SK-N-SH (cell line): ENCODE results near the gene PKNOX2. TPM values are rescaled to one million over a fixed set of nuclear protein-coding genes. Genes with fewer than 3 reads are reported as not detected.

Experiments
- CTCF ChIA-PET: fragments of 300-600, 350-600 bp; formaldehyde crosslinking; extraction: SDS; loops from one replicate; lab custom pipeline; 2021; lab: Yijun Ruan, JAX
- POLR2A ChIA-PET: fragments of 350-600 bp; sonication (Branson Sonifier 250); formaldehyde crosslinking; extraction: SDS; loops from one replicate; lab custom pipeline; 2020; ENCODE audit warnings: antibody characterized with exemption, inconsistent platforms; lab: Yijun Ruan, JAX
- DNase-seq: peaks from one replicate; pipeline ENCODE4 v3.0.0; 2012
- H2AFZ ChIP-seq: fragments of 200-600 bp; sonication (generic); 2 replicates; pipeline ENCODE4 v1.8.1; 2016; ENCODE audit warnings: antibody characterized with exemption, mild to moderate bottlenecking, low read depth
- H3F3A ChIP-seq: fragments of 200-600 bp; sonication (generic); replicated peaks from 2 replicates; pipeline ENCODE3; 2016; ENCODE audit warnings: antibody characterized with exemption, mild to moderate bottlenecking; ENCODE audit not compliant: insufficient read depth
- H3K27ac ChIP-seq, 2 experiments: fragments of 200-500 bp in 1 of 2; fragments of 200-600 bp in 1 of 2; sonication (Bioruptor generic) in 1 of 2; sonication (generic), shearing (Covaris generic) in 1 of 2; 2 replicates each; pipeline versions ENCODE4 v1.5.1 to v1.6.1; 2014 to 2016; ENCODE audit warnings: low read depth in 2 of 2, inconsistent platforms in 1 of 2, low read length in 1 of 2, mild to moderate bottlenecking in 1 of 2, mixed read lengths in 1 of 2
- H3K27me3 ChIP-seq: fragments of 200-600 bp; sonication (generic), shearing (Covaris generic); 2 replicates; pipeline ENCODE4 v1.6.1; 2016; ENCODE audit warnings: mixed run types; ENCODE audit not compliant: insufficient read depth
- H3K36me3 ChIP-seq, 2 experiments: fragments of 200-500 bp in 1 of 2; fragments of 200-600 bp in 1 of 2; sonication (Bioruptor generic) in 1 of 2; sonication (generic) in 1 of 2; replicated peaks in 1 of 2; 2 replicates each; pipeline versions ENCODE3 to v1.5.1; 2014 to 2016; ENCODE audit warnings: low read length in 1 of 2, mild to moderate bottlenecking in 1 of 2; ENCODE audit not compliant: insufficient read depth in 2 of 2, control insufficient read depth in 1 of 2
- H3K4me1 ChIP-seq, 2 experiments: fragments of 200-500 bp in 1 of 2; fragments of 200-600 bp in 1 of 2; sonication (Bioruptor generic) in 1 of 2; sonication (generic), shearing (Covaris generic) in 1 of 2; 2 replicates each; pipeline versions ENCODE4 v1.5.1 to v1.6.1; 2014 to 2016; ENCODE audit warnings: low read depth in 1 of 2, low read length in 1 of 2, mixed run types in 1 of 2; ENCODE audit not compliant: insufficient read depth in 2 of 2, control insufficient read depth in 1 of 2
- H3K4me2 ChIP-seq: fragments of 200-600 bp; sonication (generic), shearing (Covaris generic); 2 replicates; pipeline ENCODE4 v1.6.1; 2017; ENCODE audit warnings: mixed run types
- H3K4me3 ChIP-seq, 2 experiments: fragments of 200-500 bp in 1 of 2; fragments of 200-600 bp in 1 of 2; sonication (Bioruptor generic) in 1 of 2; sonication (generic), shearing (Covaris generic) in 1 of 2; 2 replicates each; pipeline versions ENCODE4 v1.5.1 to v1.8.1; 2014 to 2016; ENCODE audit warnings: low read depth in 2 of 2, inconsistent platforms in 1 of 2, low read length in 1 of 2, mild to moderate bottlenecking in 1 of 2, mixed read lengths in 1 of 2, moderate library complexity in 1 of 2
- H3K79me2 ChIP-seq: fragments of 200-600 bp; sonication (generic); 2 replicates; pipeline ENCODE4 v1.8.1; 2017; ENCODE audit warnings: mild to moderate bottlenecking; ENCODE audit not compliant: insufficient read depth
- H3K9ac ChIP-seq: fragments of 200-600 bp; sonication (generic); 2 replicates; pipeline ENCODE4 v1.6.1; 2017; ENCODE audit warnings: mixed run types
- H3K9me2 ChIP-seq: fragments of 200-600 bp; sonication (generic); 2 replicates; pipeline ENCODE4 v1.6.1; 2017; ENCODE audit warnings: mixed run types
- H3K9me3 ChIP-seq: fragments of 200-600 bp; sonication (generic); 2 replicates; pipeline ENCODE4 v1.6.1; 2017; ENCODE audit warnings: mixed run types, mild to moderate bottlenecking, moderate library complexity
- H4K20me1 ChIP-seq: fragments of 200-600 bp; sonication (generic); 2 replicates; pipeline ENCODE4 v1.6.1; 2017; ENCODE audit warnings: mild to moderate bottlenecking, mixed run types; ENCODE audit not compliant: insufficient read depth
- CTCF ChIP-seq: fragments of 200-600 bp; sonication (generic); IDR thresholded peaks from 2 replicates; pipeline ENCODE4 v1.6.1; 2017; ENCODE audit warnings: antibody characterized with exemption, mild to moderate bottlenecking, moderate library complexity
- EP300 ChIP-seq, 2 experiments: IDR thresholded peaks; 2 replicates each; pipeline versions ENCODE4 v1.4.0 to v1.6.1; 2012; ENCODE audit warnings: borderline replicate concordance in 1 of 2, low read depth in 1 of 2, low read length in 1 of 2
- GATA2 ChIP-seq: sonication (generic); formaldehyde crosslinking; IDR thresholded peaks from 2 replicates; pipeline ENCODE4 v1.5.0; 2020; ENCODE audit warnings: mild to moderate bottlenecking, missing genetic modification reagents
- IRF3 ChIP-seq: fragments of 150-350 bp; IDR thresholded peaks from 2 replicates; pipeline ENCODE4 v1.6.1; 2016; ENCODE audit warnings: mild to moderate bottlenecking, low read depth, low read length
- NFIC ChIP-seq: IDR thresholded peaks from 2 replicates; pipeline ENCODE4 v1.4.0; 2012; ENCODE audit warnings: borderline replicate concordance
- PBX3 ChIP-seq: IDR thresholded peaks from 2 replicates; pipeline ENCODE4; 2012
- POLR2AphosphoS5 ChIP-seq: IDR thresholded peaks from 2 replicates; pipeline ENCODE4 v1.6.1; 2012; ENCODE audit warnings: low read depth, low read length
- RAD21 ChIP-seq: IDR thresholded peaks from 2 replicates; pipeline ENCODE4 v1.6.1; 2012; ENCODE audit warnings: mild to moderate bottlenecking, low read length
- REST ChIP-seq: IDR thresholded peaks from 2 replicates; pipeline ENCODE4 v1.6.1; 2012; ENCODE audit warnings: mild to moderate bottlenecking, low read depth, low read length, moderate library complexity
- SMC3 ChIP-seq: IDR thresholded peaks from 2 replicates; pipeline ENCODE4 v1.6.1; 2012; ENCODE audit warnings: low read depth, low read length, improper control_type of control experiment
- WGBS: methylation state at CpG from one replicate; pipeline ENCODE4 v1.1.6; 2017; ENCODE audit warnings: low lambda C conversion rate; 5-methylcytosine and 5-hydroxymethylcytosine counted together
- polyA plus RNA-seq, 3 experiments: library from polyadenylated mRNA; depleted of rRNA; stranded (reverse); fragments of >200 nt; gene quantifications; 2 replicates each; pipeline ENCODE4 v1.2.3, GENCODE V29; 2012

The PKNOX2 gene
- polyA plus RNA-seq, 1 of the 3 experiments (the other 2 are of a cell fraction) = 0.02 TPM

- H3K4me2 ChIP-seq = no peak overlapping the region
- H3K36me3 ChIP-seq = no peaks in the 10 kb centered on the region
- TF ChIP-seq CTCF (no peak), EP300 (IDR thresholded peaks at IDR 0.05; ENCODE audit: borderline replicate concordance in 1 of 2, low read depth in 1 of 2, low read length in 1 of 2) (no peak), RAD21 (no peak), PBX3 (no peak), SMC3 (no peak), POLR2AphosphoS5 (no peak), GATA2 (no peak), NFIC (no peak), REST (no peak), IRF3 (no peak)
- no peak overlapping the region for H3K4me3 ChIP-seq
- no peak overlapping the region for H3K27ac ChIP-seq
- no peaks in the 10 kb centered on the region for H3K9me3 ChIP-seq
- no peak overlapping the region for H2AFZ ChIP-seq
- DNase-seq = no peak
- POLR2A ChIA-PET = no interaction called here
- no peaks in the 10 kb centered on the region for H3K4me1 ChIP-seq
- CTCF ChIA-PET = interaction anchor here (0.7 to 1.0 kb wide), 2 partner anchors 11 to 28 kb away, joined by 3 read pairs; no protein-coding TSS in a partner anchor
- H3K9ac ChIP-seq = no peak overlapping the region
- 73% methylated on average over 3 of the region's 3 CpGs for WGBS
- H3K9me2 ChIP-seq = no peaks in the 10 kb centered on the region
- no peaks in the 10 kb centered on the region for H3K79me2 ChIP-seq
- H3F3A ChIP-seq = no peaks in the 10 kb centered on the region
- H3K27me3 ChIP-seq = no peaks in the 10 kb centered on the region; the same call in 1 of the 2 replicates
- H4K20me1 ChIP-seq = no peaks in the 10 kb centered on the region
Observed at GRCh38 chr11:125270106-125270505, 105.6 kb downstream of the PKNOX2 start.
